ENCODE data around the gene SNX10. TPM values are rescaled to one million over a fixed set of nuclear protein-coding genes. Genes with fewer than 3 reads are reported as not detected.

The SNX10 gene, protein sequence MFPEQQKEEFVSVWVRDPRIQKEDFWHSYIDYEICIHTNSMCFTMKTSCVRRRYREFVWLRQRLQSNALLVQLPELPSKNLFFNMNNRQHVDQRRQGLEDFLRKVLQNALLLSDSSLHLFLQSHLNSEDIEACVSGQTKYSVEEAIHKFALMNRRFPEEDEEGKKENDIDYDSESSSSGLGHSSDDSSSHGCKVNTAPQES
- total RNA-seq: 0.22 and 0.72 TPM in 2 replicates

DNA sequence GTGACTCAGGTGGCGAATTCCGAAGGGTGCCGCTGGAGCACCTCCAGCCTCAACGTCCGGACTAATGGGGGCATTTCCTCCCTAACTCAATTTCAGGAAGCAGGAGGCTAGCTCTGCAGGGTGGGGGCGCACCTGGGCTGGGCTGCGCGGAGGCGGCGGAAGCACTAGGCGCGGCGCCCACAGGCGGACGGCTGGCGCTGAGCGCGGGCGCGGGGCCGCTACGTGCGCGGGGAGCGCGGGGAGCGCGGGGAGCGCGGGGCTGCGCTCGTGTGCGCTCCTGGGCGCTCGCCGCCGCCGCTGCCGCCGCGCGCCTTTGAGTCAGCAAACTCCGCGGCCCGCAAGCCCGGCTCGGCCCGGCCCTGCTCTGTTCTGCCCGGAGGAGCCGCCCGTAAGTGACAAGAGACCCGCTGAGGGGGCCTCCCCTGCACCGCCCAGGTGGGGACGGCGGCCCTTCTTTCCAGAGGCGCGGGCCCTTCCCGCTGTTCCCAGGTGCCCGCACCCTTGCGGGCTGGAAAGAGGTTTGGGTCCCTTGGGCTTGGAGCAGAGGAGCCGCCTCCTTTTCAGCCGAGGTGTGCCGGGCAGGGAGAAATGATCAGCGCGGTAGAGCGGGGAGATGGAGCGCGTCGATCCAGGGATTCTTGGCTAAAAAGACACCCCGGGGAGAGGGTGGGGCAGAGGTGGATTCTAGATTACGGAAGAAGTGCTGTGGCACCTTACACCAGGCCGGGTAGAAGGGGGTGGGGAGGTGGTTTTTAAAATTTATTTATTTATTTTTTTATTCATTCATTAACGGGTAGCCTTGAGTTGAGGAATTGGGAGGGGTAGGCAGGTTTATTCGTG, at the start of gene SNX10:
SNX10 (plus strand) TSS at position 164 of the 840 bp plus-strand sequence. CDS start 54,581 bp downstream, outside the sequence.

Other genes with a start within 250 kb of the SNX10 start
- 17.9 and 31.6 TPM in 2 replicates for gene NFE2L3, start 139.7 kb upstream of the SNX10 start, total RNA-seq
- 83.2 and 107 TPM in 2 replicates for gene HNRNPA2B1, start 91.1 kb upstream of the SNX10 start, total RNA-seq
- 86.4 and 114 TPM in 2 replicates for gene CBX3, start 90.1 kb upstream of the SNX10 start, total RNA-seq

All from placental pericyte (primary cell).